Measurements from ENCODE around the gene GIMAP2.
"Not testable (repeated sequence)": the region's sequence is repeated elsewhere in the genome, so short reads cannot be mapped to it uniquely, and the experiment has no call there.

DNA sequence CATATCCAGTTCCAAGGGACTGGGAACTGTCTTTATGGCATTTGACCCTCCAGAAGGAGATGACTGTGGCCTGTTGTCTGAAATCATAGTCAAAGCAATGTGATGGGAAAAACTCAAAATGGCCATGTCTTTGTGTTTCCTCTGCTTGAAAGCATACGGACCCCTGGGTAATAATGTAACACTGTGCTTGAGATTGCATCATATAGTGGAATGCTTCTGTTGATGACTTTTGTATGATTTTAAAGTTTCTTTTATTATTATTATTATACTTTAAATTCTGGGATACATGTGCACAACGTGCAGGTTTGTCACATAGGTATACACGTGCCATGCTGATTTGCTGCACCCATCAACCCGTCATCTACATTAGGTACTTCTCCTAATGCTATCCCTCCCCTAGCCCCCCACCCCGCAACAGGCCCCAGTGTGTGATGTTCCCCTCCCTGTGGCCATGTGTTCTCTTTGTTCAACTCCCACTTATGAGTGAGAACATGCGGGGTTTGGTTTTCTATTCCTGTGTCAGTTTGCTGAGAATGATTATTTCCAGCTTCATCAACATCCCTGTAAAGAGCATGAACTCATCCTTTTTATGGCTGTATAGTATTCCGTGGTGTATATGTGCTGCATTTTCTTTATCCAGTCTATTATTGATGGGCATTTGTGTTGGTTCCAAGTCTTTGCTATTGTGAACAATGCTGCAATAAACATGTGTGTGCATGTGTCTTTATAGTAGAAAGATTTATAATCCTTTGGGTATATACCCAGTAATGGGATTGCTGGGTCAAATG, 13.5 kb upstream of the GIMAP2 start:
- TF ChIP-seq SUZ12 (IDR thresholded peaks at IDR 0.05; ENCODE audit: extremely low read depth, insufficient read depth, insufficient read length); ZNF274 (IDR thresholded peaks at IDR 0.05; ENCODE audit: low read depth, low read length); YY1 (IDR thresholded peaks at IDR 0.05; ENCODE audit: insufficient read depth, insufficient read length): not testable (repeated sequence)

Data from NT2/D1 (cell line).